HL-60 (cell line): ENCODE results near the gene TMEM19.

ENCODE experiments used
- CTCF ChIP-seq: IDR thresholded peaks from one replicate; pipeline ENCODE4 v1.5.1; 2011; ENCODE audit warnings: low read length, control low read depth, inconsistent platforms; ENCODE audit not compliant: insufficient read depth
- POLR2AphosphoS5 ChIP-seq: IDR thresholded peaks from 2 replicates; pipeline ENCODE4 v1.6.1; 2012; ENCODE audit warnings: low read depth
- REST ChIP-seq: IDR thresholded peaks from 2 replicates; pipeline ENCODE4 v1.6.1; 2012; ENCODE audit warnings: low read depth; ENCODE audit not compliant: insufficient replicate concordance

GRCh38 chr12:71648537-71648936 lies 37.3 kb upstream of the TMEM19 start:
- TF ChIP-seq CTCF (no peak), REST (no peak), POLR2AphosphoS5 (no peak)
